ENCODE data around the gene DHPS. TPM values are rescaled to one million over a fixed set of nuclear protein-coding genes. Genes with fewer than 3 reads are reported as not detected.
A peak's percentile ranks its signal among the peaks of the same experiment; 100 is the strongest.

Gene DHPS
- total and polyA plus RNA-seq, 2 of the 13 experiments (the other 11 are each of a cell fraction or from before 2014, with no cell fraction given): 43.3 to 84.3 TPM

- TF ChIP-seq, protein P1, sequence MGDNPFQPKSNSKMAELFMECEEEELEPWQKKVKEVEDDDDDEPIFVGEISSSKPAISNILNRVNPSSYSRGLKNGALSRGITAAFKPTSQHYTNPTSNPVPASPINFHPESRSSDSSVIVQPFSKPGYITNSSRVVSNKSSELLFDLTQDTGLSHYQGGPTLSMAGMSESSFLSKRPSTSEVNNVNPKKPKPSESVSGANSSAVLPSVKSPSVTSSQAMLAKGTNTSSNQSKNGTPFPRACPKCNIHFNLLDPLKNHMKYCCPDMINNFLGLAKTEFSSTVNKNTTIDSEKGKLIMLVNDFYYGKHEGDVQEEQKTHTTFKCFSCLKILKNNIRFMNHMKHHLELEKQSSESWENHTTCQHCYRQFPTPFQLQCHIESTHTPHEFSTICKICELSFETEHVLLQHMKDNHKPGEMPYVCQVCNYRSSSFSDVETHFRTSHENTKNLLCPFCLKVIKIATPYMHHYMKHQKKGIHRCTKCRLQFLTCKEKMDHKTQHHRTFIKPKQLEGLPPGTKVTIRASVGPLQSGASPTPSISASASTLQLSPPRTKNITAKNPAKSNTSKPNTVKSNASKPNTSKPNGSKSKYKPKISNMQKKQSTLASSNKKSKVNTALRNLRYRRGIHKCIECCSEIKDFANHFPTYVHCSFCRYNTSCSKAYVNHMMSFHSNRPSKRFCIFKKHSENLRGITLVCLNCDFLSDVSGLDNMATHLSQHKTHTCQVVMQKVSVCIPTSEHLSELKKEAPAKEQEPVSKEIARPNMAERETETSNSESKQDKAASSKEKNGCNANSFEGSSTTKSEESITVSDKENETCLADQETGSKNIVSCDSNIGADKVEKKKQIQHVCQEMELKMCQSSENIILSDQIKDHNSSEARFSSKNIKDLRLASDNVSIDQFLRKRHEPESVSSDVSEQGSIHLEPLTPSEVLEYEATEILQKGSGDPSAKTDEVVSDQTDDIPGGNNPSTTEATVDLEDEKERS (CRISPR knock-in tag; IDR thresholded peaks at IDR 0.05): no peak
- 0 out of 2 replicates have a peak, but pooled peaks have one; percentile 17 for TF ChIP-seq FOSL2 (CRISPR knock-in tag; IDR thresholded peaks at IDR 0.05)
- TF ChIP-seq ZFP36L1 (CRISPR knock-in tag; IDR thresholded peaks at IDR 0.05): 0 out of 2 replicates have a peak, but pooled peaks have one; percentile 35
- no peak; the same call in 1 of the 2 replicates for TF ChIP-seq TFDP1 (CRISPR knock-in tag; IDR thresholded peaks at IDR 0.05; ENCODE audit: borderline replicate concordance)
- TF ChIP-seq CREM (IDR thresholded peaks at IDR 0.05): peak; percentile 91
- no peak for TF ChIP-seq CREM (CRISPR knock-in tag; IDR thresholded peaks at IDR 0.05)
- no peak for TF ChIP-seq TIGD3 (CRISPR knock-in tag; IDR thresholded peaks at IDR 0.05; ENCODE audit: borderline replicate concordance)
- TF ChIP-seq, protein P2, sequence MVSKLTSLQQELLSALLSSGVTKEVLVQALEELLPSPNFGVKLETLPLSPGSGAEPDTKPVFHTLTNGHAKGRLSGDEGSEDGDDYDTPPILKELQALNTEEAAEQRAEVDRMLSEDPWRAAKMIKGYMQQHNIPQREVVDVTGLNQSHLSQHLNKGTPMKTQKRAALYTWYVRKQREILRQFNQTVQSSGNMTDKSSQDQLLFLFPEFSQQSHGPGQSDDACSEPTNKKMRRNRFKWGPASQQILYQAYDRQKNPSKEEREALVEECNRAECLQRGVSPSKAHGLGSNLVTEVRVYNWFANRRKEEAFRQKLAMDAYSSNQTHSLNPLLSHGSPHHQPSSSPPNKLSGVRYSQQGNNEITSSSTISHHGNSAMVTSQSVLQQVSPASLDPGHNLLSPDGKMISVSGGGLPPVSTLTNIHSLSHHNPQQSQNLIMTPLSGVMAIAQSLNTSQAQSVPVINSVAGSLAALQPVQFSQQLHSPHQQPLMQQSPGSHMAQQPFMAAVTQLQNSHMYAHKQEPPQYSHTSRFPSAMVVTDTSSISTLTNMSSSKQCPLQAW (CRISPR knock-in tag; IDR thresholded peaks at IDR 0.05): peak; percentile 79
- TF ChIP-seq ATAD3A (CRISPR knock-in tag; IDR thresholded peaks at IDR 0.05): no peak
- no peak; the same call in 1 of the 2 replicates for TF ChIP-seq PPARG (CRISPR knock-in tag; conservative IDR thresholded peaks at IDR 0.05)
- peak; percentile 55; the same call in 1 of the 2 replicates for TF ChIP-seq HOXA5 (CRISPR knock-in tag; IDR thresholded peaks at IDR 0.05)
- 0 out of 2 replicates have a peak, but pooled peaks have one; percentile 9 for TF ChIP-seq ZNF329 (CRISPR knock-in tag; IDR thresholded peaks at IDR 0.05; ENCODE audit: low read depth)
- TF ChIP-seq ZNF549 (CRISPR knock-in tag; IDR thresholded peaks at IDR 0.05): no peak
- no peak for TF ChIP-seq ZNF782 (CRISPR knock-in tag; IDR thresholded peaks at IDR 0.05; ENCODE audit: borderline replicate concordance)
- 0 out of 2 replicates have a peak, but pooled peaks have one; percentile 5 for TF ChIP-seq ZNF891 (CRISPR knock-in tag; IDR thresholded peaks at IDR 0.05)
- no peak for TF ChIP-seq NFIB (CRISPR knock-in tag; IDR thresholded peaks at IDR 0.05; ENCODE audit: borderline replicate concordance)
- TF ChIP-seq, protein P3, sequence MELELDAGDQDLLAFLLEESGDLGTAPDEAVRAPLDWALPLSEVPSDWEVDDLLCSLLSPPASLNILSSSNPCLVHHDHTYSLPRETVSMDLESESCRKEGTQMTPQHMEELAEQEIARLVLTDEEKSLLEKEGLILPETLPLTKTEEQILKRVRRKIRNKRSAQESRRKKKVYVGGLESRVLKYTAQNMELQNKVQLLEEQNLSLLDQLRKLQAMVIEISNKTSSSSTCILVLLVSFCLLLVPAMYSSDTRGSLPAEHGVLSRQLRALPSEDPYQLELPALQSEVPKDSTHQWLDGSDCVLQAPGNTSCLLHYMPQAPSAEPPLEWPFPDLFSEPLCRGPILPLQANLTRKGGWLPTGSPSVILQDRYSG (CRISPR knock-in tag; IDR thresholded peaks at IDR 0.05): no peak
- no peak for TF ChIP-seq ZNF644 (CRISPR knock-in tag; IDR thresholded peaks at IDR 0.05; ENCODE audit: low read depth)
- TF ChIP-seq SNRNP70 (IDR thresholded peaks at IDR 0.05; ENCODE audit: low read depth, low read length): no peak
- no peak for TF ChIP-seq ZNF672 (CRISPR knock-in tag; IDR thresholded peaks at IDR 0.05)
Measured at GRCh38 chr19:12669270-12670158, 12.2 kb downstream of the DHPS start (continued).
